ENCODE measurements around the gene PRAC1. TPM values are rescaled to one million over a fixed set of nuclear protein-coding genes. Genes with fewer than 3 reads are reported as not detected.

PRAC1 gene
- polyA plus RNA-seq (2013, experiment 1 of 2), result 3.5 TPM
- 2.9 TPM for polyA plus RNA-seq (2013, experiment 2 of 2)

DNA sequence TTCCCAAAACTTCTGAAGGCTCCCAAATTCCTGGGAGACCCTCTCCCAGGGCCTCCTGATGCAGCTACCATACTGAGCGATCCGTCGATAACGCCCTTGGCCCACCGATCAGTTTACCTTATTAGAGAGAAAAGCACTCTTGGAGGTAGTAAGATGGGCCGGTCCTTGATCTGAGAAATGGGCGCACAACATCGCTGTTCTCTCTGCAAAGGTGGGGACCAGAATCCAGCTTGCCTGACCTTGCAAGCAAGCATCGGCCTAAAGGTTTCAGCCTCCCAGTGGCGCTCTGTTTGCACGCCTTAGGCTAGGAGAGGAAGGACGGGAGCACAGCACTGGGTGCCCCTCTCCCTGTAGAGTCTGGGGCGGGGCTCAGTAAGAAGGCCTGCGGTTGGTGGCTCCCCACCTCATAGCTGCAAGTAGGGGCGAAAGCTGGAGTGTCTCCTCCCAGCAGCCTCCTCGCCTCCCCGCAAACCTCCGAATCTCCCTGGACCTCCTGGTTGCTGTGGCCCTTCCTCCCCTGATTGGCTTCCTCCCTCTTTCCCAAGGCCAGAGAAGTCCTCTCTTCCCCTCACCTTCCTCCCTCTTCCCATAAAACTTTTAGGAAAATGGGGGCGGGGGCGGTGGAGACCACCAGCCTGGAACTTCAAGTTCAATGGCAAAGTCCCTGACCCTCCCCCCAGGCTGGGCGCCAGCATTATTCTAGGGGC lies at the start of gene PRAC1:
Gene PRAC1 (minus strand): TSS at position 318 of the 707 bp plus-strand sequence. CDS start 126 bp downstream, at position 192.
- peaks cover 25% of the 10 kb centered on the region for H3K27me3 ChIP-seq (ENCODE audit: insufficient read depth, low read length, poor library complexity)

DNA sequence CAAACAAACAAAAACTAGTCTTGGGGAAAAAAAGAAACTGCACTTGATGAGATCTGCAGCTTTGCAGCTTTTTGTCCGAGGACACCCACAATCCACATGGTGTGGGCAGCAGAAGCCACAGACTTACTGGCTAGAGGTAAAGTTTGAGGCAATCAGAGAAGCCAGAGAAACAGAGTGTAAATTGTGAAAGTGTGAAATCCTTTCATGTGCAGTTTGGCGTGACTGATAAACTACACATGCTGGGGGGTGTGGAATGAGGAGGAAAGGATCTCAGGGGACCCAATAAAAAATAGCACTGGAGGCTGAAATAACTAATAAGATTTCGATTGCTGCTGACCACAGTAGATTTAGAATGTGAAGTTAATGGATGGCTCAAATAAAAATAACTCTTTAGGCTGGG lies 48.6 kb upstream of the PRAC1 start:
- no peak overlapping the region for H4K5ac ChIP-seq (ENCODE audit: low read length)
- no peak overlapping the region for H3K4me3 ChIP-seq (ENCODE audit: low read length)
- WGBS (ENCODE audit: extremely low coverage, insufficient coverage, low lambda C conversion rate), result no CpG with 5 or more reads among the region's 3 CpGs
- H4K8ac ChIP-seq (ENCODE audit: low read depth, low read length), result no peak overlapping the region
- H2AK5ac ChIP-seq (ENCODE audit: low read length), result no peak overlapping the region
- no peak overlapping the region for H3K18ac ChIP-seq (ENCODE audit: low read length)
- no peak for DNase-seq
- no peak overlapping the region for H3K4ac ChIP-seq (ENCODE audit: low read depth, low read length)
- H2BK120ac ChIP-seq (ENCODE audit: low read depth, low read length), result no peak overlapping the region
- H3K79me2 ChIP-seq (ENCODE audit: control insufficient read depth, insufficient read depth, low read length), result no peaks in the 10 kb centered on the region
- no peaks in the 10 kb centered on the region for H3K4me1 ChIP-seq (ENCODE audit: control insufficient read depth, low read depth, low read length)
- H3K23ac ChIP-seq (ENCODE audit: low read length), result no peak overlapping the region
- H3K4me2 ChIP-seq (ENCODE audit: low read length), result no peak overlapping the region
- no peak overlapping the region for H3K27ac ChIP-seq (ENCODE audit: low read depth, low read length)
- H2BK5ac ChIP-seq (ENCODE audit: low read length), result no peak overlapping the region
- no peak overlapping the region for H2BK15ac ChIP-seq (replicated peaks; ENCODE audit: low read depth)
- H3K56ac ChIP-seq (ENCODE audit: low read length), result no peak overlapping the region
- no peaks in the 10 kb centered on the region for H3K79me1 ChIP-seq (ENCODE audit: low read length)
- no peaks in the 10 kb centered on the region for H3K36me3 ChIP-seq (ENCODE audit: control insufficient read depth, insufficient read depth, low read length)
- H3K9ac ChIP-seq (ENCODE audit: low read length), result no peak overlapping the region
- no peaks in the 10 kb centered on the region for H3K27me3 ChIP-seq (ENCODE audit: insufficient read depth, low read length, poor library complexity)

More for the DNA sequence above, at the start of gene PRAC1:
- peaks cover 2% of the 10 kb centered on the region for H3K4me1 ChIP-seq (ENCODE audit: control insufficient read depth, low read depth, low read length)
- H3K18ac ChIP-seq (ENCODE audit: low read length), result peak within 1 kb of the TSS; percentile 46
- no peaks in the 10 kb centered on the region for H3K36me3 ChIP-seq (ENCODE audit: control insufficient read depth, insufficient read depth, low read length)
- H4K5ac ChIP-seq (ENCODE audit: low read length), result no peak within 1 kb of the TSS
- peak within 1 kb of the TSS; percentile 86 for H3K4me2 ChIP-seq (ENCODE audit: low read length)
- no peaks in the 10 kb centered on the region for H3K79me2 ChIP-seq (ENCODE audit: control insufficient read depth, insufficient read depth, low read length)
- H3K27ac ChIP-seq (ENCODE audit: low read depth, low read length), result peak within 1 kb of the TSS; percentile 84
- H2BK5ac ChIP-seq (ENCODE audit: low read length), result peak within 1 kb of the TSS; percentile 44
- WGBS (ENCODE audit: extremely low coverage, insufficient coverage, low lambda C conversion rate), result no CpG with 5 or more reads among the region's 21 CpGs
- DNase-seq, result peak; percentile 67
- H3K56ac ChIP-seq (ENCODE audit: low read length), result peak within 1 kb of the TSS; percentile 88
- H3K4ac ChIP-seq (ENCODE audit: low read depth, low read length), result peak within 1 kb of the TSS; percentile 73
- H2BK120ac ChIP-seq (ENCODE audit: low read depth, low read length), result peak within 1 kb of the TSS; percentile 32
- peak within 1 kb of the TSS; percentile 19 for H3K4me3 ChIP-seq (ENCODE audit: low read length)
- H3K9ac ChIP-seq (ENCODE audit: low read length), result peak within 1 kb of the TSS; percentile 68
- no peaks in the 10 kb centered on the region for H3K79me1 ChIP-seq (ENCODE audit: low read length)
- H2AK5ac ChIP-seq (ENCODE audit: low read length), result no peak within 1 kb of the TSS
- peak within 1 kb of the TSS; percentile 91 for H4K8ac ChIP-seq (ENCODE audit: low read depth, low read length)
- H2BK15ac ChIP-seq (replicated peaks; ENCODE audit: low read depth), result no peak within 1 kb of the TSS
- peak within 1 kb of the TSS; percentile 92 for H3K23ac ChIP-seq (ENCODE audit: low read length)

DNA sequence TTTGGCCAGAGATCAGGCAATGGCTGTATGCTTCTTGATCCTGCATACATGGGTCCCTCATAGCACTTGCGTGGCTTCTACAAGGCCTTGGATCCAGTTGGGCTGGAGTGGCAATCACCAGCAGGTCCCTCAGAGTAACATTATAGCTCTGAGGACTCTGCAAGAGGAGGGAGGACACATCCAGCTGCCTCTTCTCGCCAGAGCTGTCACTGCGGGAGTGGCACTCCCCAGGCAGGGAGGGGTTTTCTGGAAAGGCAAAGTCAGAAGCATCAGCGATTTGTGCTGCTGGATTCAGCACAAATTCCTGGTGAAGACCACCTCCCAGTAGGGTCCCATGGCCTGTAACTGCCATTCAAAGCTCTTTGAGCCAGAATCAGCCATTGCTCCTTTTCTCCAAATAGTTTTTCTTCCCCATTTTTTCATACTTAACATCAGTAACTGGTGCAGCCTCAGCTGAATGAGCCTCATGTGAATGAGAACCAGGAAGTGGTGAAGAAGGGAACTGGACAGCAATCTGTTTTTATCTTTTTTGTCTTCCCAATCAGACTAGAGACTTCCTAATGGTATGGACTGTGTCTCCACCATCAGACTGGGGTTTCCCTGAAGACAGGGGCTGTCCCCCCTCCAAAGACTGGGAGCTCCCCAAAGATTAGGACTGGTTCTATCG lies 46.8 kb upstream of the PRAC1 start:
- Histone ChIP-seq H3K9ac (ENCODE audit: low read length) (no peak overlapping the region), H3K27ac (ENCODE audit: low read depth, low read length) (no peak overlapping the region), H3K23ac (ENCODE audit: low read length) (no peak overlapping the region), H2BK15ac (replicated peaks; ENCODE audit: low read depth) (no peak overlapping the region), H2BK5ac (ENCODE audit: low read length) (no peak overlapping the region), H4K5ac (ENCODE audit: low read length) (no peak overlapping the region), H3K79me2 (ENCODE audit: control insufficient read depth, insufficient read depth, low read length) (no peaks in the 10 kb centered on the region), H2AK5ac (ENCODE audit: low read length) (no peak overlapping the region), H4K8ac (ENCODE audit: low read depth, low read length) (no peak overlapping the region), H3K18ac (ENCODE audit: low read length) (no peak overlapping the region), H3K4me1 (ENCODE audit: control insufficient read depth, low read depth, low read length) (no peaks in the 10 kb centered on the region), H3K27me3 (ENCODE audit: insufficient read depth, low read length, poor library complexity) (no peaks in the 10 kb centered on the region), H3K4ac (ENCODE audit: low read depth, low read length) (no peak overlapping the region), H3K4me2 (ENCODE audit: low read length) (no peak overlapping the region), H3K79me1 (ENCODE audit: low read length) (no peaks in the 10 kb centered on the region), H3K4me3 (ENCODE audit: low read length) (no peak overlapping the region), H3K56ac (ENCODE audit: low read length) (no peak overlapping the region), H2BK120ac (ENCODE audit: low read depth, low read length) (no peak overlapping the region), H3K36me3 (ENCODE audit: control insufficient read depth, insufficient read depth, low read length) (no peaks in the 10 kb centered on the region)
- no peak for DNase-seq
- WGBS (ENCODE audit: extremely low coverage, insufficient coverage, low lambda C conversion rate), result no CpG with 5 or more reads among the region's 5 CpGs

DNA sequence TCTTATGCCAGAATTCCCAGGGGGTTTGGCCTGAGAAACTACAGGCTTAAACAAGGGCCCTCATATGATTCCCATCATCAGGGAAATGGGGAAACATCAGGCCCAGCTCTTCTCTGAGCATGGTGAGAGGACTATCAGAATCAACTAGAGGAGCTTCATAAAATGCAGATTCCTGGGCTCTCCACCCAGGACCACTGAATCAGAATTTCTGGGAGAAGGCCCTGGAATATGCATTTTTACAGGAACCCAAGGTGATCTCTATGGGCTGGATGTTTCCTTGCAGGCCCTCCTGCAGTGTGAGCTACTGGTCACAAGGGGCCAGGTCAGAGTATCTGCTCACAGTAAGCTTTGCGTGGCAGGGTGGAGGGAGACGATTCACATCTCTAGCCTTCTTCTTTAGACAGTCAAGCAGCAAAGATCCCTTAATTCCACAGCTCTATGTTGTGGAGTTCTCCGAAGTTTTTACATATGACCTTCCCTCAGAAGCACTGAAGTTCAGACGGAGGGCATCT lies 45.0 kb upstream of the PRAC1 start:
- Histone ChIP-seq H3K4me1 (ENCODE audit: control insufficient read depth, low read depth, low read length) (no peaks in the 10 kb centered on the region), H3K4me2 (ENCODE audit: low read length) (no peak overlapping the region), H2BK5ac (ENCODE audit: low read length) (no peak overlapping the region), H3K56ac (ENCODE audit: low read length) (no peak overlapping the region), H2BK15ac (replicated peaks; ENCODE audit: low read depth) (no peak overlapping the region), H4K8ac (ENCODE audit: low read depth, low read length) (no peak overlapping the region), H2BK120ac (ENCODE audit: low read depth, low read length) (no peak overlapping the region), H4K5ac (ENCODE audit: low read length) (no peak overlapping the region), H3K4ac (ENCODE audit: low read depth, low read length) (no peak overlapping the region), H3K27ac (ENCODE audit: low read depth, low read length) (no peak overlapping the region), H3K79me2 (ENCODE audit: control insufficient read depth, insufficient read depth, low read length) (no peaks in the 10 kb centered on the region), H3K9ac (ENCODE audit: low read length) (no peak overlapping the region), H3K23ac (ENCODE audit: low read length) (no peak overlapping the region), H3K18ac (ENCODE audit: low read length) (no peak overlapping the region), H3K79me1 (ENCODE audit: low read length) (no peaks in the 10 kb centered on the region), H2AK5ac (ENCODE audit: low read length) (no peak overlapping the region), H3K36me3 (ENCODE audit: control insufficient read depth, insufficient read depth, low read length) (no peaks in the 10 kb centered on the region), H3K27me3 (ENCODE audit: insufficient read depth, low read length, poor library complexity) (peaks cover 4% of the 10 kb centered on the region), H3K4me3 (ENCODE audit: low read length) (no peak overlapping the region)
- DNase-seq, result peak; percentile 44
- no CpG with 5 or more reads among the region's 4 CpGs for WGBS (ENCODE audit: extremely low coverage, insufficient coverage, low lambda C conversion rate)

DNA sequence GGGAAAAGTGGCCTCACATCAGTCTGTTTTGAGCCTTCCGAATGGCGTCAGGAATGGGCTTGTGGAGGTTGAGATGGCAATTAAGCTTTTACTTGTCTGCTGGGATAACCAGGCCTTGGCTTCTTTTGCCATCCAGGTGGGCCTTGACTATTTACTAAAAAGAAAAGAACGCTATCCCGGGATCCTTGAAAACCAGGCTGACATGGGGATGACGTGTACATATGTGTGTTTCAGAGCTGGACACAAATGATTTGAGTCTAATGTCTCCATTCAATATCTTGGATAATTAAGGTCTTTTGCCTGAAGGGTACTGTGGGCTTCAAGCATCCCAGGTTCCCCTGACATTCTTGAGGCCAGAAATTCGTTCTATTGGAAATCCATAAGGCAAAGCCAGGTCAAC lies 38.8 kb upstream of the PRAC1 start:
- H3K56ac ChIP-seq (ENCODE audit: low read length), result no peak overlapping the region
- no peak overlapping the region for H4K8ac ChIP-seq (ENCODE audit: low read depth, low read length)
- no peak overlapping the region for H3K9ac ChIP-seq (ENCODE audit: low read length)
- no peak overlapping the region for H2BK15ac ChIP-seq (replicated peaks; ENCODE audit: low read depth)
- no peak overlapping the region for H3K23ac ChIP-seq (ENCODE audit: low read length)
- no peak overlapping the region for H2AK5ac ChIP-seq (ENCODE audit: low read length)
- no peak overlapping the region for H3K4me2 ChIP-seq (ENCODE audit: low read length)
- H2BK5ac ChIP-seq (ENCODE audit: low read length), result no peak overlapping the region
- H3K27me3 ChIP-seq (ENCODE audit: insufficient read depth, low read length, poor library complexity), result peaks cover 14% of the 10 kb centered on the region
- H2BK120ac ChIP-seq (ENCODE audit: low read depth, low read length), result no peak overlapping the region
- H4K5ac ChIP-seq (ENCODE audit: low read length), result no peak overlapping the region
- H3K4me1 ChIP-seq (ENCODE audit: control insufficient read depth, low read depth, low read length), result no peaks in the 10 kb centered on the region
- no peaks in the 10 kb centered on the region for H3K36me3 ChIP-seq (ENCODE audit: control insufficient read depth, insufficient read depth, low read length)
- no CpG with 5 or more reads among the region's 6 CpGs for whole genome bisulfite sequencing (ENCODE audit: extremely low coverage, insufficient coverage, low lambda C conversion rate)
- H3K79me1 ChIP-seq (ENCODE audit: low read length), result no peaks in the 10 kb centered on the region
- DNase-seq, result no peak
- H3K27ac ChIP-seq (ENCODE audit: low read depth, low read length), result no peak overlapping the region
- H3K4me3 ChIP-seq (ENCODE audit: low read length), result no peak overlapping the region
- H3K4ac ChIP-seq (ENCODE audit: low read depth, low read length), result no peak overlapping the region
- no peak overlapping the region for H3K18ac ChIP-seq (ENCODE audit: low read length)
- H3K79me2 ChIP-seq (ENCODE audit: control insufficient read depth, insufficient read depth, low read length), result no peaks in the 10 kb centered on the region

Measured in mesendoderm (in vitro differentiated cells).